ENCODE measurements around the gene LLGL2. TPM values are rescaled to one million over a fixed set of nuclear protein-coding genes. Genes with fewer than 3 reads are reported as not detected.
A peak's percentile ranks its signal among the peaks of the same experiment; 100 is the strongest.

The LLGL2 gene
- total RNA-seq, 1 donor from 2014 or later: 33.1 TPM

GRCh38 chr17:75521290-75521689 is 4.2 kb upstream of the LLGL2 start:
- H3K27ac Mint-ChIP-seq: no peak overlapping the region
- peaks cover 14% of the 10 kb centered on the region for H3K36me3 Mint-ChIP-seq
- no peak for TF ChIP-seq CTCF (IDR thresholded peaks at IDR 0.05; ENCODE audit: unreplicated experiment)
- H3K9me3 Mint-ChIP-seq: no peaks in the 10 kb centered on the region
- no peak overlapping the region for H3K4me3 Mint-ChIP-seq
- peaks cover 17% of the 10 kb centered on the region for H3K4me1 Mint-ChIP-seq
- DNase-seq (ENCODE audit: low spot score in 2 of 2, unreplicated experiment in 2 of 2): no peak
- H3K27me3 Mint-ChIP-seq (ENCODE audit: low read depth): peaks cover 3% of the 10 kb centered on the region

GRCh38 chr17:75521951-75522727 is 3.4 kb upstream of the LLGL2 start:
- no peak for DNase-seq (ENCODE audit: low spot score in 2 of 2, unreplicated experiment in 2 of 2)
- H3K9me3 Mint-ChIP-seq: no peaks in the 10 kb centered on the region
- H3K36me3 Mint-ChIP-seq: peaks cover 14% of the 10 kb centered on the region
- peaks cover 12% of the 10 kb centered on the region for H3K27me3 Mint-ChIP-seq (ENCODE audit: low read depth)
- H3K4me1 Mint-ChIP-seq: peaks cover 20% of the 10 kb centered on the region
- TF ChIP-seq CTCF (IDR thresholded peaks at IDR 0.05; ENCODE audit: unreplicated experiment): no peak
- no peak overlapping the region for H3K4me3 Mint-ChIP-seq
- H3K27ac Mint-ChIP-seq: no peak overlapping the region

GRCh38 chr17:75523647-75524046 is 1.9 kb upstream of the LLGL2 start:
- Mint-ChIP-seq H3K27ac (no peak overlapping the region), H3K9me3 (no peaks in the 10 kb centered on the region), H3K4me1 (peaks cover 9% of the 10 kb centered on the region), H3K27me3 (ENCODE audit: low read depth) (peaks cover 12% of the 10 kb centered on the region), H3K36me3 (peaks cover 12% of the 10 kb centered on the region), H3K4me3 (no peak overlapping the region)
- DNase-seq (ENCODE audit: low spot score in 2 of 2, unreplicated experiment in 2 of 2): no peak
- TF ChIP-seq CTCF (IDR thresholded peaks at IDR 0.05; ENCODE audit: unreplicated experiment): no peak

- Mint-ChIP-seq H3K4me3 (peak overlapping the region; percentile 59), H3K27ac (peak overlapping the region; percentile 39), H3K4me1 (peaks cover 9% of the 10 kb centered on the region), H3K27me3 (ENCODE audit: low read depth) (peaks cover 12% of the 10 kb centered on the region), H3K36me3 (peaks cover 12% of the 10 kb centered on the region), H3K9me3 (no peaks in the 10 kb centered on the region)
- TF ChIP-seq CTCF (IDR thresholded peaks at IDR 0.05; ENCODE audit: unreplicated experiment): no peak
- no peak for DNase-seq (ENCODE audit: low spot score in 2 of 2, unreplicated experiment in 2 of 2)
Observed at GRCh38 chr17:75524269-75524969, 1.1 kb upstream of the LLGL2 start.

- H3K27ac Mint-ChIP-seq: peak overlapping the region; percentile 56
- peaks cover 9% of the 10 kb centered on the region for H3K36me3 Mint-ChIP-seq
- no peak for TF ChIP-seq CTCF (IDR thresholded peaks at IDR 0.05; ENCODE audit: unreplicated experiment)
- no peak for DNase-seq (ENCODE audit: low spot score in 2 of 2, unreplicated experiment in 2 of 2)
- H3K27me3 Mint-ChIP-seq (ENCODE audit: low read depth): peaks cover 12% of the 10 kb centered on the region
- H3K4me1 Mint-ChIP-seq: peaks cover 9% of the 10 kb centered on the region
- H3K4me3 Mint-ChIP-seq: peak overlapping the region; percentile 65
- no peaks in the 10 kb centered on the region for H3K9me3 Mint-ChIP-seq
Observed at GRCh38 chr17:75525806-75526554, 483 bp downstream of the LLGL2 start.
